Measurements from ENCODE around the gene OR56A5.

- TF ChIP-seq CTCF (IDR thresholded peaks at IDR 0.05) (no peak), POLR2A (IDR thresholded peaks at IDR 0.05) (no peak)
Observed at GRCh38 chr11:5967708-5968107, 586 bp downstream of the OR56A5 start.
